Measurements from ENCODE around the gene CHADL.

DNA sequence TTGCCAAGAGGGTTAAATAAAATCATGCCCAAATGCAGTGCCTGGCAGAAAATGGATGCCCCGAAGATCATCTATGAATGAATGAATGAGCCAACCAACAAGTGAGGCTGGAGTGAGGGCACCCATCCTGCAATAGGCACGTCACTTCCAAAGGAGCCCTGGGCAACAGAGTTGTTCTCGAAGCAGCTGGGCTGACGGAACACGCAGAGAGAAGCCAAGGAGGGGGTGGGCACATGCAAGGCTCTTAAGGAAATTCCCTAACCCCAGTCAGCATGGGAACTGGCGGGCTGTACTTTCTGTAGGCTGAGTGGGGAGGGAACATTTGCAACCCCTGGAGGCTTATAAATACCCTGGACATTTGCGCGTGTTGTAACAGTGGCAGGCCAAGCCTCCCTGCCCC, 11.6 kb upstream of the CHADL start:
- no peak for TF ChIP-seq POLR2A (IDR thresholded peaks at IDR 0.05; ENCODE audit: extremely low read depth, insufficient read length)
- TF ChIP-seq CTCF (IDR thresholded peaks at IDR 0.05; ENCODE audit: low read depth, low read length) = no peak
- TF ChIP-seq MYC (IDR thresholded peaks at IDR 0.05; ENCODE audit: low read depth, low read length) = no peak
- TF ChIP-seq, protein P1, sequence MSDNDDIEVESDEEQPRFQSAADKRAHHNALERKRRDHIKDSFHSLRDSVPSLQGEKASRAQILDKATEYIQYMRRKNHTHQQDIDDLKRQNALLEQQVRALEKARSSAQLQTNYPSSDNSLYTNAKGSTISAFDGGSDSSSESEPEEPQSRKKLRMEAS (IDR thresholded peaks at IDR 0.05; ENCODE audit: low read depth, low read length) = no peak
